ENCODE measurements around the gene CCDC102A. TPM values are rescaled to one million over a fixed set of nuclear protein-coding genes. Genes with fewer than 3 reads are reported as not detected.

Gene CCDC102A
- total and polyA plus RNA-seq, 2 donors, result 12.7 to 25.6 TPM

Other genes starting within 250 kb of the CCDC102A start
- gene CCL22, start 177.8 kb downstream of the CCDC102A start, total RNA-seq, result not detected
- gene CCL22, start 177.8 kb downstream of the CCDC102A start, polyA plus RNA-seq, result 0.10 TPM
- gene CX3CL1, start 164.1 kb downstream of the CCDC102A start, total RNA-seq, result 2.1 TPM
- 56.5 TPM for gene CX3CL1, start 164.1 kb downstream of the CCDC102A start, polyA plus RNA-seq
- gene CCL17, start 131.8 kb downstream of the CCDC102A start, total RNA-seq, result not detected
- not detected for gene CCL17, start 131.8 kb downstream of the CCDC102A start, polyA plus RNA-seq
- 38.6 TPM for gene CIAPIN1, start 89.2 kb downstream of the CCDC102A start, total RNA-seq
- gene CIAPIN1, start 89.2 kb downstream of the CCDC102A start, polyA plus RNA-seq, result 24.6 TPM
- 37.0 TPM for gene COQ9, start 89.1 kb downstream of the CCDC102A start, total RNA-seq
- 97.6 TPM for gene COQ9, start 89.1 kb downstream of the CCDC102A start, polyA plus RNA-seq
- 54.9 TPM for gene POLR2C, start 73.9 kb downstream of the CCDC102A start, total RNA-seq
- gene POLR2C, start 73.9 kb downstream of the CCDC102A start, polyA plus RNA-seq, result 75.1 TPM
- gene DOK4, start 50.1 kb downstream of the CCDC102A start, total RNA-seq, result 11.8 TPM
- 21.3 TPM for gene DOK4, start 50.1 kb downstream of the CCDC102A start, polyA plus RNA-seq
- 0.21 TPM for gene ADGRG5, start 6.1 kb upstream of the CCDC102A start, total RNA-seq
- 0.22 TPM for gene ADGRG5, start 6.1 kb upstream of the CCDC102A start, polyA plus RNA-seq
- 11.5 TPM for gene ADGRG1, start 92.1 kb upstream of the CCDC102A start, total RNA-seq
- gene ADGRG1, start 92.1 kb upstream of the CCDC102A start, polyA plus RNA-seq, result 36.1 TPM
- gene ADGRG3, start 131.7 kb upstream of the CCDC102A start, total RNA-seq, result 1.2 TPM
- gene ADGRG3, start 131.7 kb upstream of the CCDC102A start, polyA plus RNA-seq, result 1.5 TPM
- not detected for gene DRC7, start 158.2 kb upstream of the CCDC102A start, total RNA-seq
- gene DRC7, start 158.2 kb upstream of the CCDC102A start, polyA plus RNA-seq, result not detected
- gene KATNB1, start 199.2 kb upstream of the CCDC102A start, total RNA-seq, result 11.9 TPM
- gene KATNB1, start 199.2 kb upstream of the CCDC102A start, polyA plus RNA-seq, result 15.0 TPM